Superior temporal gyrus (tissue), 1 donor: ENCODE results near the gene ELAVL1.
A peak's percentile ranks its signal among the peaks of the same experiment; 100 is the strongest.
"Not testable (repeated sequence)": the region's sequence is repeated elsewhere in the genome, so short reads cannot be mapped to it uniquely, and the experiment has no call there.

ENCODE experiments used
- DNase-seq: peaks from one replicate; pipeline ENCODE4 v3.0.0-alpha.2; 2016; ENCODE audit errors: extremely low spot score

ELAVL1 gene

GRCh38 chr19:7968796-7969554, 36.5 kb downstream of the ELAVL1 start:
- no peak for DNase-seq

GRCh38 chr19:7968008-7968795, 37.2 kb downstream of the ELAVL1 start:
- DNase-seq: no peak

GRCh38 chr19:7965921-7966665, 39.3 kb downstream of the ELAVL1 start:
- DNase-seq: no peak

GRCh38 chr19:7965259-7965841, 40.1 kb downstream of the ELAVL1 start:
- no peak for DNase-seq

GRCh38 chr19:7963566-7963965, 41.9 kb downstream of the ELAVL1 start:
- no peak for DNase-seq

- no peak for DNase-seq
Observed at GRCh38 chr19:7962644-7963268, 42.7 kb downstream of the ELAVL1 start.

GRCh38 chr19:7961920-7962626, 43.4 kb downstream of the ELAVL1 start:
- DNase-seq: no peak

- DNase-seq: not testable (repeated sequence)
Observed at GRCh38 chr19:7961082-7961481, 44.4 kb downstream of the ELAVL1 start.

GRCh38 chr19:7959211-7959610, 46.2 kb downstream of the ELAVL1 start:
- DNase-seq: no peak

- no peak for DNase-seq
Observed at GRCh38 chr19:7955696-7956095, 49.7 kb downstream of the ELAVL1 start.

GRCh38 chr19:7953576-7953975, 51.9 kb downstream of the ELAVL1 start:
- no peak for DNase-seq

GRCh38 chr19:7953060-7953459, 52.4 kb downstream of the ELAVL1 start:
- no peak for DNase-seq

GRCh38 chr19:7947939-7948338, 57.5 kb downstream of the ELAVL1 start:
- no peak for DNase-seq

GRCh38 chr19:7944177-7944761, 61.2 kb downstream of the ELAVL1 start:
- DNase-seq: peak; percentile 97

- peak; percentile 100 for DNase-seq
Observed at GRCh38 chr19:7943444-7944176, 61.8 kb downstream of the ELAVL1 start, which contains the start of gene TIMM44. TSS of gene TIMM44 (minus strand) at chr19:7943666. CDS start at chr19:7943651, 15 bp downstream.

GRCh38 chr19:7942981-7943443, 62.4 kb downstream of the ELAVL1 start:
- no peak for DNase-seq

GRCh38 chr19:7941895-7942596, 63.4 kb downstream of the ELAVL1 start:
- no peak for DNase-seq

- no peak for DNase-seq
Observed at GRCh38 chr19:7940841-7941240, 64.6 kb downstream of the ELAVL1 start.

- no peak for DNase-seq
Observed at GRCh38 chr19:7934766-7935165, 70.7 kb downstream of the ELAVL1 start.
